ENCODE measurements around the gene TRIM56. TPM values are rescaled to one million over a fixed set of nuclear protein-coding genes. Genes with fewer than 3 reads are reported as not detected.
"Not testable (repeated sequence)": the region's sequence is repeated elsewhere in the genome, so short reads cannot be mapped to it uniquely, and the experiment has no call there.

Gene TRIM56
- polyA plus RNA-seq, 4 donors = 15.6 to 19.0 (median 17.1) TPM

DNA sequence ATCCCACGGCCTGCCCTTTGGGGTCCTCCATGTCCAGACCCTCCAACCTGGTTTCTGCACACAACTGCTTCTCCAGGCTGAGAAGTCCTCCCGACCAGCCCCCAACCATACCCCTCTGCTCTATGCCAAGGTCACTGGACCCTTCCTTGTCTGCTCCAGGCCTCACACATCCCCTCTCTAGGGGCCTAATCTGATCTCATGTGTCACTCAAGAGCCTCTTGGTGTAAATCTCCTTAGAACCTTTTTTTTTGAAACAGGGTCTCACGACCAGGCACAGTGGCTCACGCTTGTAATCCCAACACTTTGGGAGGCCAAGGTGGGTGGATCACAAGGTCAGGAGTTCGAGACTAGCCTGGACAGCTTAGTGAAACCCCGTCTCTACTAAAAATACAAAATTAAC, 24.1 kb downstream of the TRIM56 start:
- no peak for DNase-seq (ENCODE audit: low read depth in 4 of 4, low spot score in 3 of 4)

DNA sequence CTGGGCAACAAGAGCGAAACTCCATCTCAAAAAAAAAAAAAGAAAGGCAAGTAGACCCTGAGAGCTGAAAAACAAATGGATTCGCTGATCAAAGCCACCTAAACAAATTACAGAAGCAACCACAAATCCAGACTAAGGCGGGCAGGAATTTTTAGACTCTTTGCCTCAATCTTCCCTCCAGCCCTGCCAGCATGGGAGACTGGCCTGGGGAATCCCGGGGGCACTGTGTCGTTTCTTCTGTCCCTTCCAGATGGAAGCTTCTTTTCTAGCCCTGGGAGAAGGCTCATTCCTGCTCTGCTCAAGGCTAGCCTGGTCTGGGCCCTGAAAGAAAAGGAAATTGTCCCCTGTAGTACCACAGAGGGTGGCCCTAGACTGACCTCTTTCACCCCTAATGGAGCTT, 26.0 kb downstream of the TRIM56 start:
- no peak for DNase-seq (ENCODE audit: low read depth in 4 of 4, low spot score in 3 of 4)

DNA sequence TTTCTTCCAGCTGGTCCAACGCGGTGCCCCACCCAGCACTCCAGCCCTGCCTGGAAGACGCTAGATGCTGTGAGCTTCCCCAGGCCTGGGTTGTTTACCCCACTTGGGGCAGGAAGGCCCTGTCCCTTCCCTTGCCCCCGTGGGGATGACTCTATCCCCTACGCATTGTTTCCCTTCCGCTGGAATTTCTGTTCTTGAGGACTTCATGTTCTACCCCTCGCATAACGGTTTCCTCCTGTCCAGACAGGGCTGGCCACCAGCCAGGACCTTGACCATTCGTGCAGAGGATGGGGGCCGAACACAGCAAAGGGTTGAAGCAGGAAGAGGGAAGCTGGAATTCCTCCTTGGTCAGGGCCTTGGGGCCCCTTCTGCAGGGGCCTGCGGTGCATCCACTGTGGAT, 27.0 kb downstream of the TRIM56 start:
- DNase-seq (ENCODE audit: low read depth in 4 of 4, low spot score in 3 of 4) = no peak

DNA sequence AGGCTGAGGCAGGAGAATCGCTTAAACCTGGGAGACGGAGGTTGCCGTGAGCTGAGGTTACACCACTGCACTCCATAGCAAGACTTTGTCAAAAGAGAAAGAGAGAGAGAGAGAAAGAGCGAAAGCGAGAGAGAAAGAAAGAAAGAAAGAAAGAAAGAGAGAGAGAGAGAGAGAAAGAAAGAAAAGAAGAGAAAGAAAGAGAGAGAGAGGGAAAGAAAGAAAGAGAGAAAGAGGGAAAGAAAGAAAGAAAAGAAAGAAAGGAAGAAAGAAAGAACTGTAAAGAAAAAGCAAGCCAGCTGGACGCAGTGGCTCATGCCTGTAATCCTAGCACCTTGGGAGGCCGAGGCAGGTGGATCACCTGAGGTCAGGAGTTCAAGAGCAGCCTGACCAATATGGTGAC, 27.9 kb downstream of the TRIM56 start:
- not testable (repeated sequence) for DNase-seq (ENCODE audit: low read depth in 4 of 4, low spot score in 3 of 4)

DNA sequence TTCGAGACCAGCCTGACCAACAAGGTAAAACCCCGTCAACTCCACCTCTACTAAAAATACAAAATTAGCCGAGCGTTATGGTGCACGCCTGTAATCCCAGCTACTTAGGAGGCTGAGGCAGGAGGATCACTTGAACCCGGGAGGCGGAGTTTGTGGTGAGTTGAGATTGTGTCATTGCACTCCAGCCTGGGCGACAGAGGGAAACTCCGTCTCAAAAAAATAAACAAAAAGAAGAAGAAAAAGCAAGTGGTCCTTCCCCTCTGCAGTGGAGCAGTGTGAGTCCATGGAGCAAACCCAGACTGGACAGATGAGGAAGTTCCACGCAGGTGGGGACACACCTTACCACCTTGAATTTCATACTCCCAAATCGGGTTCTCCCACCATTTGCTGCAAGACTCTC, 28.6 kb downstream of the TRIM56 start:
- no peak for DNase-seq (ENCODE audit: low read depth in 4 of 4, low spot score in 3 of 4)

- no peak for DNase-seq (ENCODE audit: low read depth in 4 of 4, low spot score in 3 of 4)
Measured at GRCh38 chr7:101114492-101114891, 29.2 kb downstream of the TRIM56 start.

GRCh38 chr7:101115215-101115614, 29.9 kb downstream of the TRIM56 start:
- no peak for DNase-seq (ENCODE audit: low read depth in 4 of 4, low spot score in 3 of 4)

GRCh38 chr7:101116898-101117297, 31.6 kb downstream of the TRIM56 start:
- no peak for DNase-seq (ENCODE audit: low read depth in 4 of 4, low spot score in 3 of 4)

DNA sequence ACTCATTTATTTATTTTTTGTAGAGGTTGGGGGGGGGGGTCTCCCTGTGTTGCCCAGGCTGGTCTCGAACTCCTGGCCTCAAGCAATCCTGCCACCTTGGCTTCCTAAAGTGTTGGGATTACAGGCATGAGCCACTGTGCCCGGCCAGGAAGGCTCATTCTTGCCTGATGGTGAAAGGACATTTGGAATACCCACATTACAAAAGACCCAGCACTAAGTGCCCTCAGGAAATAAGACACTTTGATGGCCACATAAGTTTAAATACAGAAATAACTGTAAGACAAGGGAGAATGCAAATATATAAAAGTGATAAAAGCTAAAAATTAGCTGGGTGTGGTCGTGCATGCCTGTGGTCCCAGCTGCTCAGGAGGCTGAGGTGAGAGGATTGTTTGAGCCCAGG, 33.6 kb downstream of the TRIM56 start:
- no peak for DNase-seq (ENCODE audit: low read depth in 4 of 4, low spot score in 3 of 4)

DNA sequence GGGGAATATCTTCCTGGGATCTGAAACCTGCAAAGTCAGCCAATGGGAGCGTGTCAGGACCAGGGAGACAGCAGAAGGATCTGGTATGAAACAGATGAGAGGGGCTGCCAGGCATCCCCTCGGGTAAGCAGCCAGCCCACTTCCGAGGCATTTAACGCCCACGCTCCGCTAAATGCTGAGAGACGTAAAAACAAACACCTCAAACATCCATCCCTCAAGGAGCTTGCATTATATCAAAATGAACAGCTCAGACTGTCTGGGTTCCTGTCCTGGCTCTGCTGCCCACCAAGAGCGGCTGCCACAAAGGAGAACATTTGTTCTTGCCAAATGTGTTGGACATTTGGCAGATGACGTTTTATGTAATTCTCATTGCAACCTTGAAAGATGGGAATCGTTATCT, 34.6 kb downstream of the TRIM56 start:
- DNase-seq (ENCODE audit: low read depth in 4 of 4, low spot score in 3 of 4) = no peak

GRCh38 chr7:101120315-101120714, 35.0 kb downstream of the TRIM56 start:
- DNase-seq (ENCODE audit: low read depth in 4 of 4, low spot score in 3 of 4) = no peak

- not testable (repeated sequence) for DNase-seq (ENCODE audit: low read depth in 4 of 4, low spot score in 3 of 4)
Measured at GRCh38 chr7:101121631-101121990, 36.3 kb downstream of the TRIM56 start.

DNA sequence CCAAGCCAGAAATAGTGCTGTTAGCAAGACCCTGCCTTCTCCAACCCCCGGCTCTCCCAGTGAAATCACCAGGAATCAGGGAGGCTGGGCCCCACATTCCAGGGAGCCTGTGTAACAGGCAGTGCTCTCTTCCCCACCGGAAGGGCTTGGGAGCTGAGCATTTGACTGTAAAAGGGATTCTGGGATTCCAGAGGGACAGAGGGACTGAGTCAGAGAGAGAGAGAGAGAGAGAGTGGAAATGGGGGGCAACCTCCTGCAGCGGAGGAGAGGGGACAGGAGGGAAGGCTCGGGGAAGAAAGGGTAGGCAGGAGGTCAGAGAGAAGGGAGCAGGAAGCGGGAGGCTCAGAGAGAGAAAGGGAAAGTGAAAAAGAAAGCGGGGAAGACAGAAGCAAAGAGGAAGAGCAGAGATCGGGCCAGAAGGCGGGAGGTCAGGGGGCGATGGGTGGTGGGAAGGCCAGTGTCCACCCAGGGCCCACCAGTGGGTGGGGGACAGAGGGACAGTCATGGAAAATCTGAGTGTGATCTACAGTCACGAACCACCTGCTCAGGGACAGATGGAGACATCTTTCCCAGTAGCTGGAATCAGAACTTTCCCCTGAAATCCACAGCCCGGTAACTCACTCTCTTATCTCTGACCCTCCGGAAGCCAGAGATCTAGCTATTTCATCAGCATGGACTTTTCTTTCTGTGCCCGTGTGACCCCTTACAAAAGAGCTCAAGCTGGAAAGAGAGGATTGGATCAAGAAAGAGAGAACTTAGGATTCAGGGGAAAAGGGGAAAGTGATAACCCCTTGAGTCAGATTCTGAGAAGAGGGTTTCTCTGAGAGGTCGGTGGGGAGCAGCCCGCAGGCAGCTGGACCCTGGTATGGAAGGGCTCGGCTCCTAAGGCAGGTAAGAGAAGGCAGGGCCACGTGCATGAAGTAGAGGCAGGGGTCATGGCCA, 37.0 kb downstream of the TRIM56 start:
- DNase-seq (ENCODE audit: low read depth in 4 of 4, low spot score in 3 of 4) = peak; percentile 68 to 83 (median 76)

GRCh38 chr7:101122933-101123702, 37.8 kb downstream of the TRIM56 start:
- no peak for DNase-seq (ENCODE audit: low read depth in 4 of 4, low spot score in 3 of 4)

DNA sequence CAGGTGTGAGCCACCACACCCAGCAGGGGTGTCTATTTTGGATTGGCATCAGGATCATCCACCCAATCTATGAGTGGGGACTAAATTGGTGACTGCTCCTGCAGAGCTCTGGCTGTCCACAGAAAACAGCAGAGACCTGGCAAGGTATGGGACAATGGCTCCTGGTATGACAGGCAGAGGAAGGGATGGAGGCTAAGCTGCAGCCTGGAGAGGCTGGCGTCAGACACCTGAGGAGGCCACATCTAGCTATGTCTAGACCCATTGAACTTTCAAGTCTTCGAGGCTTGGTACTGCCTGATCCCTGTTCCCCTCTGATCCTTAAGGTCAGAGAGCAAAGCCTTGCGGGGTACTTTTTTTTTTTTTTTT, 38.4 kb downstream of the TRIM56 start:
- no peak for DNase-seq (ENCODE audit: low read depth in 4 of 4, low spot score in 3 of 4)

- DNase-seq (ENCODE audit: low read depth in 4 of 4, low spot score in 3 of 4) = no peak
Measured at GRCh38 chr7:101124376-101125056, 39.2 kb downstream of the TRIM56 start.

GRCh38 chr7:101125989-101126650, 40.8 kb downstream of the TRIM56 start:
- no peak for DNase-seq (ENCODE audit: low read depth in 4 of 4, low spot score in 3 of 4)

DNA sequence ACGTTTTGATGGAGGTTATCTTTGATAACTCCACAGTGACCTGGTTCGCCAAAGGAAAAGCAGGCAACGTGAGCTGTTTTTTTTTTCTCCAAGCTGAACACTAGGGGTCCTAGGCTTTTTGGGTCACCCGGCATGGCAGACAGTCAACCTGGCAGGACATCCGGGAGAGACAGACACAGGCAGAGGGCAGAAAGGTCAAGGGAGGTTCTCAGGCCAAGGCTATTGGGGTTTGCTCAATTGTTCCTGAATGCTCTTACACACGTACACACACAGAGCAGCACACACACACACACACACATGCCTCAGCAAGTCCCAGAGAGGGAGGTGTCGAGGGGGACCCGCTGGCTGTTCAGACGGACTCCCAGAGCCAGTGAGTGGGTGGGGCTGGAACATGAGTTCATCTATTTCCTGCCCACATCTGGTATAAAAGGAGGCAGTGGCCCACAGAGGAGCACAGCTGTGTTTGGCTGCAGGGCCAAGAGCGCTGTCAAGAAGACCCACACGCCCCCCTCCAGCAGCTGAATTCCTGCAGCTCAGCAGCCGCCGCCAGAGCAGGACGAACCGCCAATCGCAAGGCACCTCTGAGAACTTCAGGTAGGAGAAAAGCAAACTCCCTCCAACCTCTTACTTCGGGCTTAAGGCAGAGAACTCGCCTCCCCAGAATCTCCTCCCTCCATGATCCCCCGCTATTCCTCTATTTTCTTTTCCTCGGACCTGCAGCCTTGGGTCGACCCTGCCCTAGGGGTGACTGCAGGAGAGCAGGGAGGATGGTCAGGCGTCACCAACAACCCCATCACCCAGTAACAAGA, 41.6 kb downstream of the TRIM56 start, which contains the start of gene SERPINE1:
TSS of gene SERPINE1 (plus strand) at position 454 of the 809 bp plus-strand sequence. CDS start 1,290 bp downstream, outside the sequence.
- DNase-seq (ENCODE audit: low read depth in 4 of 4, low spot score in 3 of 4) = peak; percentile 76 to 81 (median 80)

- no peak for DNase-seq (ENCODE audit: low read depth in 4 of 4, low spot score in 3 of 4)
Measured at GRCh38 chr7:101127460-101128039, 42.3 kb downstream of the TRIM56 start.
